Measurements from ENCODE around the gene STX16.

DNA sequence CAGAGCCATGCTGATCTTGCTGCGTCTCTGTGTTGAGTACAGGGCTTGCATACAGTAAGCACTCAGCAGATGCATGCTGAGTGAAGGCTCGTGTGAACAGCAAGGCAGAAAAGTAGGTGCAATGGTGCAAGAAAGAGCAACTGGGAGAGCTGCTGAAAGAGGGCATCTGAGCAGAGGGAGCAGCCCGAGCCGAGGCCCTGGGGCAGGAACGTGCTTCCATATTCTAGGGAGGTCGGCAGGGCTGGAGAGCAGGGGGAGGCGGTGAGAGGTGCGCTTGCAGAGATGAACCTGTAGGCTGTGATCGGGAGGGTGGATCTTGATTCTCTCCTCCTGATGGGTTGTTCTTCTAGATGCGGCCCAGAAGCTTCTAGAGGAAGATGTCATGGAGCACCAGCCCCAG, 26.4 kb upstream of the STX16 start:
- TF ChIP-seq, protein P1, sequence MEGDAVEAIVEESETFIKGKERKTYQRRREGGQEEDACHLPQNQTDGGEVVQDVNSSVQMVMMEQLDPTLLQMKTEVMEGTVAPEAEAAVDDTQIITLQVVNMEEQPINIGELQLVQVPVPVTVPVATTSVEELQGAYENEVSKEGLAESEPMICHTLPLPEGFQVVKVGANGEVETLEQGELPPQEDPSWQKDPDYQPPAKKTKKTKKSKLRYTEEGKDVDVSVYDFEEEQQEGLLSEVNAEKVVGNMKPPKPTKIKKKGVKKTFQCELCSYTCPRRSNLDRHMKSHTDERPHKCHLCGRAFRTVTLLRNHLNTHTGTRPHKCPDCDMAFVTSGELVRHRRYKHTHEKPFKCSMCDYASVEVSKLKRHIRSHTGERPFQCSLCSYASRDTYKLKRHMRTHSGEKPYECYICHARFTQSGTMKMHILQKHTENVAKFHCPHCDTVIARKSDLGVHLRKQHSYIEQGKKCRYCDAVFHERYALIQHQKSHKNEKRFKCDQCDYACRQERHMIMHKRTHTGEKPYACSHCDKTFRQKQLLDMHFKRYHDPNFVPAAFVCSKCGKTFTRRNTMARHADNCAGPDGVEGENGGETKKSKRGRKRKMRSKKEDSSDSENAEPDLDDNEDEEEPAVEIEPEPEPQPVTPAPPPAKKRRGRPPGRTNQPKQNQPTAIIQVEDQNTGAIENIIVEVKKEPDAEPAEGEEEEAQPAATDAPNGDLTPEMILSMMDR (IDR thresholded peaks at IDR 0.05 in 4 of 5, conservative IDR thresholded peaks at IDR 0.05 in 1 of 5): no peak
- no peak for TF ChIP-seq POLR2A (IDR thresholded peaks at IDR 0.05)
